Amygdala (tissue), 56 donors: Measurements from ENCODE around the gene TIAM2.
A peak's percentile ranks its signal among the peaks of the same experiment; 100 is the strongest.
"Not testable (repeated sequence)": the region's sequence is repeated elsewhere in the genome, so short reads cannot be mapped to it uniquely, and the experiment has no call there.

ENCODE experiments used
- DNase-seq, 56 donors: peaks; one replicate each; lab custom pipeline; 2025; lab: John Stamatoyannopoulos, UW

Gene TIAM2

DNA sequence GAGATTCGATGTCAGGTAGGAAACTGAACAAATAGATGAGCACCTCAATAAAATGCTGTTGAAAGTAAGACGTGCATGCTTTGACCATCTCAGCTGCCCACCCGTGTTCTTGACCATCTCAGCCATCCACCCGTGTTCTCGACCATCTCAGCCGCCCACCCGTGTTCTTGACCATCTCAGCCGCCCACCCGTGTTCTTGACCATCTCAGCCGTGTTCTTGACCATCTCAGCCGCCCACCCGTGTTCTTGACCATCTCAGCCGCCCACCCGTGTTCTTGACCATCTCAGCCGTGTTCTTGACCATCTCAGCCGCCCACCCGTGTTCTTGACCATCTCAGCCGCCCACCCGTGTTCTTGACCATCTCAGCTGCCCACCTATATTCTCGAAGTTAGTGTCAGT lies 223.6 kb downstream of the TIAM2 start:
- DNase-seq = not testable (repeated sequence)

DNA sequence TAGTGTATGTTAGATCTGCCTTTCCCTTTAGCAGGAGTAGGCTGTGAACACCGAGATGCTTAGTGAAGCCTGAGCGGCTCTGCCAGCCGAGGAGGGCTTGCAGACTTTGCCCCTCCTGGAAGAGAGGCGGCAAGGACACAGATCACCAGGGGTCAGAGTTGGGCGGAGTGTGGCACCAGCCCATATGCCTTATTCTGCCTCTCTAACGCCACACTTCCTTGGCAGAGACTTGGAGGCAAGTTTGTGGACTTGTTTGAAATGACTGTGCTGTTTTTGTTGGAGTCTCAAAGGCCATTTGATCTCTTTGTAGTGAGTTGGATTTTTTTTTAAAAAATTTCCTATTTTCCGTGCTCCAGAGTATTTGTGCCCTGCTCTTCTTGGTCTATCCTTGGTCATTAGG lies 224.2 kb downstream of the TIAM2 start:
- DNase-seq = peak in 11 of 56 donors; percentile 9 to 41 (median 13)

DNA sequence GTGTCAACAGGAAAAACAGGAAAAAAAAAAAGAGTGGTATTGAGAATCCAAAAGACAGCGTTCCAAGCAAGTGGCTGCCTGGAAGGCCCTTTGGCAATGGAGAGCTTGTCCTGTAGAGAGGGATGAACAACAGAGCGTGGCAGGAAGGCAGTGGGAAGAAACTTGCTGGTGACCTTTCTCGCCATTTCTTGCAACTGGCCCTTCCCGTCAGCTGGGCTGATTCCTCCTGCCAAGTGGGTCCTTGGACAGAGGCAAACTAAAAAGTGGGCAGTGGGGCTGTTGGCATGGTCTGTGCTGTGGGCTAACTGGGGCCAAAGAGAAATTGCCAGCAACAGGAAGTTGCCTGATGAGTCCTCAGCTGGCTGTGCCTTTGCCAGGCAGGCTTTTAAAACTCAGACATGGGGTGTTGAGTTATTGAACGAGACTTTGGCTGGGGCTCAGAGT lies 224.8 kb downstream of the TIAM2 start:
- DNase-seq = peak in 45 of 56 donors; percentile 10 to 73 (median 45)

DNA sequence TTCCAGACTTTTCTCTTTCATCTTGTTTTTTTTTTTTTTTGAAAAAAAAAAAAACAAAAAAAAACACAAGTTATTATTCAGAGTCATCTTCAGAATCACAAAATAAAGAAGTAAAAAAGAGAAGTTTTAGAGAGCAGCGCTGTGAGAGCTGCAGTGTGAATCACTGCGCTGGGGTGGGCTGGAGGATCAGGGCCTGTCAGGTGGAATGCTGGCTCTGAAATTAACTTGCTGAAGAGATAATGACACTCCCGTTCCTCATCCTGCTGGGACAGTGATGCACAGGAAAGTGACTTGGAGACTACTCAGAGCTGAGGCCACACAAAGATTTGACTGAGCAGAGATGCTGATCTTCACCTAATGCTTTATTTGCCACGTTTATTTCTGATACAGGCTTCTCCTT lies 226.0 kb downstream of the TIAM2 start:
- no peak for DNase-seq

DNA sequence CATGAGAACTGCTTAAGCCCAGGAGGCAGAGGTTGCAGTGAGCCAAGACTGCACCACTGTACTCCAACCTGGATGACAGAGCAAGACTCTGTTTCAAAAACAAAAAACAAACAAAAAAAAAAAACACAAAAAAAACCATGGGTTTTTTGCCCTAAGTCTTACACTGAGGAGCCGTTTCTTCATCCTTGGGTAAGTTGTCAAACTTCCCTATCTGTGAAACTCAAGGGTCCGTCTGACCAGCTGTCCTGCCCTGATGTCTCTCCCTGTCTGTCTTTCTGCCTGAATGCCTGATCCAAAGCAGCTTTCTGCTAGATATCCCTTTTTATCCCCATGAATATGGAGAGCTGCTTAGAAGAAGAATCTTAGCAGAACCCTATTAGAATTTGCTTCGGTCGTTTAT lies 227.4 kb downstream of the TIAM2 start:
- no peak for DNase-seq

DNA sequence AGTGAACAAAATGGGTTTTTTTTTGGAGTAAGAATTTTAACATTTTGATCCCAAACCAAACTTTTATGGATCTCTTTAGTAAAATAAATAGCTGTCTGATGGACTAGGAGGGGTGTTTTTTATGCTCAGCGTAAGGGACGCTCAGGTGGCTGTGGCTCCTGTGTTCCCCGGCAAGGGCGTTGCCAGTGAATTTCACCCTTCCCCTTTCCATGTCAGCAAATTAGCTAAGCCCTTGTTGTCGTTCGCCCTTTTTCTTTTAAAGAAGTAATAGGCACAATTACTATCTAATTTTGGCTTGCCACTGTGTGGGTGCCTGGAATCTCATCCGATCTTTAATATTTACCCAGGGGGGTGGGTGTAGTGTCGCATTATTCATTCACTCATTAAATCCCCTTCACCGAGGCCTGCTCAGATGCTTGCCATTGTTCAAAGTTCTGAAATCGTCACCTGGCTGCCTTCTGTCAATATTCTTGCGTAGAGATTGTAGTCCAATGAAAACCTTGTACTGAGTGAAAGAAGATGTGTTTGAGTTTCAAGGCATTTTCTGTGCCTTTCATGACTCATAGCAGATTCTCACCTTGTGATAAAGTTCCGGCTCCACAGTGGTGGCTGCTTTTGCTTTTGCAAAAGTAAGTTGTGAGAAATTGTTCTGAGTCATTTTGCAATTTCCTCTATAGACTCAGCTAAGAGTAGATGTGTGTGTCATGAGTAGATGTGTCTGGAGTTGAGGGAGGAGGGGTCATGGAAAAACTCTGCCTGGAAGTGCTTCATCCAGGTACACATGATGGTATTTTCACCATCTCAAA lies 228.7 kb downstream of the TIAM2 start:
- DNase-seq = peak in 2 of 56 donors; percentile 26 to 29

DNA sequence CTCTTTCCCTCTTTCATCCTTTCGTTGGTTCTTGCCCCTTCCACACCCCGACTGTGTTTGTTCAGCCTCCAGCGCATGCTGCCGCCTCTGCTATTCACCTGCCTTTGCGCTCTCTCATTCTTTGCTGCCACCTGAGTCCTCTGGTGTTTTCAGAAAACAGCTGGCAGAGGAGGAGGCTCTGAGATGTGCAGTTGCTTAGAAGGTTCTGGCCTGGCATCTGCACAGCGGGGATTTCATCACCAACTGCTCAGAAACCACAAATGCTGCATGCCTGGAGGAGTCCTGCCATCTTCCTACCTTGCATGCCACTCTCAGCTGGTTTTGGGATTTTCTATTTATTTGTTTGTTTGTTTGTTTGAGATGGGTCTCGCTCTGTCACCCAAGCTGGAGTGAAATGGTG lies 229.5 kb downstream of the TIAM2 start:
- DNase-seq = no peak

DNA sequence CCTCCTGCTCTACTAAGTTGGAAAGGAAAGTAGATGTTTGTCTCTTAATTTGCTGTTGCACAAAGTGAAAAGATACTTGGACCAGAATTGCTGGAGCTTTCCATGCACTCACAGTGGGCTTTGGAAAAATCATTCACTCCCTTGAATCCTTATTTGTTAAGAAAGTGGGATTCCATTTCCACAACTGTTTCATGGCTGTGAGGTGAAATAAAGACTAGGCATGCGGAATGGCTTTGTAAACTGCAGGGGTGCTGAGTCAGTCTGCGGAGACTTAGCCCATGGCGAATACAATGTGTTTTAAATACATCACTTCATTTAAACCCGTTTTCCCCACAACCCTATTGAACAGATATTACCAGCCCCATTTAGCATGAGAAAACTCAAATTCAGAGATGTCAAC lies 231.9 kb downstream of the TIAM2 start:
- DNase-seq = no peak

DNA sequence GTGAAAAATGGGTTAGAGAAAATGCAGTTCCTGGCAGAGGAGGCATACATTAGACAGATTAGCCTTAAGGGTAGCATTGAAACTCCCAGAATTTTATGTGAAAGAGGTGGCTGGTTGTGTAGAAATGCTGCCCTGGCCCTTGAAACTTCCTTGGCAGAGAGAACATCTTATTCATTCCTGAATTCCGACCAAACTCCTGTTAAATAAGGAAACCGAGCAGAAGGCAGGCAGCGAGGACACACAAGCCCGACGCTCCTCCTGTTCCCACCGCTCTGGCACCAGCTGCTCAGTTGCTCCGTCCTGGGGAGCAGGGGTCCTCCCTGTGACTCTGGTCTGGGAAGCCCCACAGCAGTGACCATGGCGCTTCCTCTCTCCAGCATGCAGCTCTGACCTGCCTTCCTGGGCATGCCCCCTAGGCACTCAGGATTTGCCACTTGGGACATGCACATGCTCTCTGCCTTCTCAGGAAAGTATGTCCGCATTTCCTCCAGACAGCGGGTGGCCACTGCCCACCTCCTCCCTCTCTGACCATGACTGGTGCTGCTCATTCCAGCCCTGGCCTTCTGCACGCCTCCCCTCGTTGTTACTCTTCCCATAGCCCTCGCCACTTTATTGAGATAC lies 233.5 kb downstream of the TIAM2 start:
- DNase-seq = no peak

DNA sequence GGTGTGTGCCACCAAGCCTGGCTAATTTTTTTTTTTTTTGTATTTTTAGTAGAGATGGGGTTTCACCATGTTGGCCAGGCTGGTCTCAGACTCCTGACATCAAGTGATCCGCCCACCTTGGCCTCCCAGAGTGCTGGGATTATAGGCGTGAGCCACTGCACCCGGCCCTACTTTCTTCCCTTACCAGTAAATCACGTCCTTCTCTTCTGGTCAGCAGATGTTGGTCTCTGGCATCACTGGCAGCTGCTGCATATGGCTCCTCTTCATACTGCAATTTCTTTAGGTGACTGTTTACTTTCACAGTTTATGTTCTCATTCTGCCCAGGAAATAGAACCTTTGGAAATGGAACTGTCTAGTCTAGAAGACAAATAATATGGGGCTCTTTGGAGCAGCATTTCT lies 235.9 kb downstream of the TIAM2 start:
- not testable (repeated sequence) for DNase-seq

DNA sequence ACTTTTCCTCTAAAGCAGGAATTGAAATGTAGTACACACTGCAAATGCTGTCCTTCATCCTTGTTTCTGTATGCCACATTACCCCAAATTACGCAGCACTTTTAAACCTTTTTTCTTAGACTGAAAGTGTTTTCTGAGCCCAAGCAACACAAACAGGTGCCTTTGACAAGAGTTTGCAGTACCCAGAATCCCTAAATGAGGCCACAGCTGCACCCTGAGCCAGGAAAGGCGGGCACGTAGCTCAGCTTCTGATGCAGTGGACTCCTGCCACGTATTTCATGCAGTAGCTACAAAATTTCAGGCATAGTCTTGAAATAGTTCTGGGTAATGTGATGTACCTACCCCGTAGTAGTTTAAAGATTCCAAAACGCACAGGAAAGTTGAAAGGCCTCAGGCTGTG lies 237.7 kb downstream of the TIAM2 start:
- no peak for DNase-seq

DNA sequence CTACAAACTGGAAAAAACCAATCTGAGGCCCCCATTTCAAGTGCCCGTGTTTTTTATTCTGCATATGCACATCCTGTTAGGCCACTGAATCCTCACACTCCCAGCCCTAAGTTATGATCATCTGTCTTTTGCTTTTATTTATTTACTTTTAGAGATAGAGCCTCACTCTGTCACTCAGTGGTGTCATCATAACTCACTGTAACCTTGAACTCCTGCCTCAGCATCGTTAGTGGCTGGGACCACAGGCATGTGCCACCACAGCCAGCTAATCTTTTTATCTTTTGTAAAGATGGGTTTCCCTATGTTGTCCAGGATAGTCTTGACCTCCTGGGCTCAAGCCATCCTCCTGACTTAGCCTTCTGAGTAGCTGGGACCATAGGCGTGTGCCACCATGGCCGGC lies 239.1 kb downstream of the TIAM2 start:
- no peak for DNase-seq

DNA sequence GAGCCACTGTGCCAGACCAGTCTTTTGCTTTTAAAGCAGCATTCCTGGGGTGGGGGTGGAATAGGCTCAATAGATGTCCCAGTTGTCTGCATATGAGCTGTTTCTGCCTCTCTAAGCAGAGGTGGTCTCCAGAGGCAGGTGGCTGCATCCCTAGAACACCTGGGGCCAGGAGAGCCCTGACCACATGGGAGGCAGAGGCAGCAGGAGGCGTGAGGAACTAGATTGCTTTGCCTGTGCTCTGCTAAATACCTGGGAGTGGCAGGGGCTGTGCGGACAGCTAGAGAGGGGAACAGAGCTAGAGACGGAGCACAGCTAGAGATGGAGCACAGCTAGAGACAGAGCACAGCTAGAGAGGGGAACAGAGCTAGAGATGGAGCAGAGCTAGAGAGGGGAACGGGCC lies 239.6 kb downstream of the TIAM2 start:
- DNase-seq = no peak

DNA sequence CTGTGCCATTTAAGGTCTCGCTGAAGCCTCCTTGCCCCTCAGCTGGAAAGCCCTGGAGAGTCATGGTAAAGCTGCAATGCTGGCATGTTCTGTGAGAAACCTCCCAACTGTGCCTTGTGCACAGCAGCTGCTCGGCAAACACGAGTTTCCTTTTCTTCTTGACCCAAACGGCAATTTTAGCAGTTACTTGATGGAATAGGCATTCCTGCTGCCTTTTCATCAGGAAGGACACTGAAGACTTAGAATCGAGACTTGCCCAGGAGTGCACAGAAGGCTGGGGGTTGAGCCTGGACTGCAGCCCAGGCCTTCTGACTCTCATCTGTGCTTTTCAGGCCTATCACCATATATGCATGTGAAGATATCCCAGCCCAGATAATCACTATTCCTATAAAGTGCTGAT lies 240.0 kb downstream of the TIAM2 start:
- DNase-seq = no peak

DNA sequence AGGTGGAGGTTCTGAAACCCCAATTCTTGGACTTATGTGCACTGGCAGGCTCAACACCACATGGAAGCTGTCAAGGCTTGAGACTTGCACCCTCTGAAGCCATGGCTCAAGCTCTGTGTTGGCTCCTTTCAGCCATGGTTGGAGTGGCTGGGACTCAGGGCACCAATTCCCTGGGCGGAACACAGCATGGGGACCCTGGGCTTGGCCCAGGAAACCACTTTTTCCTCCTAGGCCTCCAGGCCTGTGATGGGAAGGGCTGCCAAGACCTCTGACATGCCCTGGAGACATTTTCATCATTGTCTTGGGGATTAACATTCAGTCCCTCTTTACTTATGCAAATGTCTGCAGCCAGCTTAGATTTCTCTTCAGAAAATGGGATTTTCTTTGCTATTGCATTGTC lies 242.5 kb downstream of the TIAM2 start:
- no peak for DNase-seq

DNA sequence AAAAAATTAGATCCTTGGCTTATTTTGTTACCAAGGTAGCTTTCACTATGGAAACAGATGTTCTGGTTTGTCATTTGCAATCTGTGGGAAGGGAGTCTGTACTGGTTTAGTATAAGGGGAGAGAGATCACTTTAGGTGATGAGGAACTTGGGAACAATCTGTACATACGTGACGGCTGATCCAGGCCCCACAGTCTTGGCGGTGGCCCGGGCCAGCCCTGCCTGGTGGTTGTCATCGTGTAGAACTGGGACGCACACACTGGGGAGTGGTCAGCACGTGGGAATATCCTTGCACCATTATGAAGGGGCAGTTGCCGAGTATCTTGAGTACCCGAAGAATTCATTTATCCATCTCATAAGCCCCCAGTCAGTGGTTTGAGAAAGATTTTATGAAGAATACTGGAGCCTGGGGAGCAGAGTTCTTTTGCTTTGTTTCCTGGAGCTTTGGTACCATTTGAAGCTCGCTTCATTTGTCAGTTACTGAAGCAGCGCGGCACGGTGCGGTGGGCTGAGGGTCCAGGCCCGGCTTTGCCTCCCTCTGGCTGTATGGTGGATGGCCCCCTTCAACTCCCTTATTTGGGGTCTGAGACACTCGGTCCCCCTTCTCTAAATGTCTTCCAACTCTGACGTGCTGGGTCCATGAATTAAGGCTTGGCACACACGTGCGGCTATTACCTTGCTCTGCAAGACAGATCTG lies 245.9 kb downstream of the TIAM2 start:
- DNase-seq = no peak

DNA sequence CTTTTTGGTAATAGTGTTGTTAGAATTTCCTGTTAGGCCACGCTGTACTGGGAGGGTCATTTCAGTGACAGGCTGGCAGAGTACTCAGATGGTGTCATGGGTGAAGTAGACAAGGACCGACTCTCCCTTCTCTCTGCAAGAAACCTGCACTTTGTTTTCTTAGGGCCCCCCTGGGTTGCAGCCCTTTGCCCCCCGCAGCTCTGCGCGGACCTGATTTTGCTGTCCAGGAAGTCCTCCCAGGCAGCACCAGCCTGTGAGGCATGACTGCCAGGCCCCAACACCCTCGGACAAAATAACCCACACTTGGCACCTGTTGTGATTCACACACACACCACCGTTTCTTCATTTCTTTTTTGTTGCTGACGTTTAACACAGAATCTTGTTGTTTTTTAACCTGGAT lies 246.9 kb downstream of the TIAM2 start:
- DNase-seq = no peak

DNA sequence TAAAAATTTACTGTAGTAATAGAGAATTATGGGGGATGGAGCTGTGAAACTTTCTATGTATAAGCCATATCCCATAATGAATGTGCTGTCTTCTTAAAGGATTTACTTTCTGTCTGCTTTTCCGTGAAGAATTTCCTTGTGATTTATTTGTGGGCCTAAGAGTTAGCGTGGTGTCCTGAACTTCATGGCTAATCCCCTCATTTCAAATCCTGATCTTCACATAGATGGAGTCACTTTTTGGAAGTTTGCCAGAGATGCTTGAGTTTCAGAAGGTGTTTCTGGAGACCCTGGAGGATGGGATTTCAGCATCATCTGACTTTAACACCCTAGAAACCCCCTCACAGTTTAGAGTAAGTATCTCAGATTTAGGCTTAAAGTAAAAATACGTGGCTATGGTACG lies 249.3 kb downstream of the TIAM2 start:
- DNase-seq = no peak

DNA sequence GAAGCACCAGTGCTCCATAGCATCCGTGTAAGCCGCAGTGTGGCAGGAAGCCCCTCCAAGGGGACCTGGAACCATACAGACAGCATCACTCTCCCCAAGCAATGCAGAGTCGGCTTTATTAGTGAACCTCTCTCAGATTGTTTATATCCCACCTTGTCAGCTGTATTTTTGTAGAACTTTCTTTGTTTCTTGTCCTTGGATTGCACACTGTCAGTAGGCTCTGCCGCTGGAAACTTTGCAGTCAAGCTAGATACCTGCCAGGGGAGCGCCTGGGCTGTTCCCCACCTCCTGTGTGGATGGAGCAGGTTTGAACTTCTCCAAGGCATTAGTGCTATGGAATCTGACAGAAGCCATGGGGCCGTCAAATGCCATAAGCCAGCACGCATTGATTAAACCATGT lies 250.1 kb downstream of the TIAM2 start:
- no peak for DNase-seq

DNA sequence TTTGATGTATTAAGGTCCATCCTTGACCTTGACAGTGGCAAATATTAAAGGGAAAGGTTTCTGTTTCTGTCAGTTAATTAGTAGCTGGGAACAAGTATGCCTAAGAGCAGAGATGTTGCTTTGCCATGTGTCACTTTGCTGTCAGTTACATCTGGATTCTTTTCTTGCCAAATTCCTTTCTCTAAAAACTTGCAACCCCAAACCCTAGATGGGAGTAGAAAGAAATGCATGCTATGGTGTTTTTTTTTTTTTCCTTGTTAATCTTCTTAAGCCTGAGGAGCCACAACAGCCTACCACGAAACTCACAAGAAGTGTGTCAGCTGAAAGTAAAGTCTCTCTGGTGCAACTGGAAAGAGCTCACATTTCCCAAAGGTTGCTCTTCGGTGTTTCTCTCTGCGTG lies 250.7 kb downstream of the TIAM2 start:
- no peak for DNase-seq

DNA sequence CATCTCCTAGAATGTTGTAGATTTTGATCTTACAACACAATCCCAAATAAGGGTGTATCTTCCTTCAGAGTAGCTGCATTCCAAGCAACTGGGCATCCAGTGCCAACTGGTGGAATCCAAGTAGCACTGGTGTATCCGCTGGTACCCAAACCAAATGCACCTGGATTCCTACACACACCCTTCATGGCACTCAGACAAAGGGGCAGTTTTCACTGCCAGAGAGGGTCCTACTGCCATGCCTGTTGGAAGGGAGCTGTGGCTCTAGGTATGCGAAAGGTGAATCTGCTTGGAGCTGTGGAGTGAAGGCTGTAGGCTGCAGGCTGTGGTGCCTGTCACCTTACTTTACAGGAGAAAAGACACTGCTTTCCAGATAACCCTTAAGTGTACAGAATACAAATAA lies 251.7 kb downstream of the TIAM2 start:
- DNase-seq = no peak

DNA sequence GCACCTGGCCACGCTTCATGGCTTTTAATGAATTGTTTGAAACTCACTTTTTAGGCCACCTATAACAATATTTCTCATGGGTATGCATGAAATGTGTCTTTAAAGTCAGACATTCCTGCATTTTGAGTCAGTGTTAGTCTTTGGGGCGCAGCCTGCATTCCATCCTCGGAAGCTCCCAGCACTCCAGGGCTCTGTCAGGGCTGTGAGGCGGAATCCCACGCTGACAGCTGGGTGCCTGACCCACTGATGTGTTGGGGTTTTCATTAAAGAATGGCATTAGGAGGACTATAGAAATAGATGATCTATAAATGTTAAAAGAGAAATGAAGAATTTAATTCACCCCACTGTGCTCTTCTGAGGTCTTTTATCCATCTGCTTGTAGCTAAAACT lies 252.5 kb downstream of the TIAM2 start:
- no peak for DNase-seq
